ENCODE data around the gene TAS1R1.

DNA sequence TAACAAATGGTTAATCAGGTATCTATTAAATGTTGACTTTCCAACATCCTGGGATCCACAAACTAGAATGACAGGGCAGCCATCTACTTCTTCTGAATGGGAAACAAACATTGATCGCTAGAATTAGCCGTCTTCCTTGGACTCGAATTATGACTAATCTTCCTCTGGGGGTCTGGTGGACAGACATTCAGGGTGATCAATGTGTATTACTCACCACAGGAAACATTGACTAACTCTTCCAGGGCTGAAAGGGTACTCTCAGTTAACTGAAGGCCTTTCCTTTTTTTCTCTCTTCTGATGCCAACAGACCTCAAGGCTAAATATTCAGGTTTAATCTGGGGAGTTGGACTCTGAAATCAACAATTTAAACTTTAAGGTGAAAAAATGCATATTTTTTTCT, 10.3 kb upstream of the TAS1R1 start:
- TF ChIP-seq, protein P1, sequence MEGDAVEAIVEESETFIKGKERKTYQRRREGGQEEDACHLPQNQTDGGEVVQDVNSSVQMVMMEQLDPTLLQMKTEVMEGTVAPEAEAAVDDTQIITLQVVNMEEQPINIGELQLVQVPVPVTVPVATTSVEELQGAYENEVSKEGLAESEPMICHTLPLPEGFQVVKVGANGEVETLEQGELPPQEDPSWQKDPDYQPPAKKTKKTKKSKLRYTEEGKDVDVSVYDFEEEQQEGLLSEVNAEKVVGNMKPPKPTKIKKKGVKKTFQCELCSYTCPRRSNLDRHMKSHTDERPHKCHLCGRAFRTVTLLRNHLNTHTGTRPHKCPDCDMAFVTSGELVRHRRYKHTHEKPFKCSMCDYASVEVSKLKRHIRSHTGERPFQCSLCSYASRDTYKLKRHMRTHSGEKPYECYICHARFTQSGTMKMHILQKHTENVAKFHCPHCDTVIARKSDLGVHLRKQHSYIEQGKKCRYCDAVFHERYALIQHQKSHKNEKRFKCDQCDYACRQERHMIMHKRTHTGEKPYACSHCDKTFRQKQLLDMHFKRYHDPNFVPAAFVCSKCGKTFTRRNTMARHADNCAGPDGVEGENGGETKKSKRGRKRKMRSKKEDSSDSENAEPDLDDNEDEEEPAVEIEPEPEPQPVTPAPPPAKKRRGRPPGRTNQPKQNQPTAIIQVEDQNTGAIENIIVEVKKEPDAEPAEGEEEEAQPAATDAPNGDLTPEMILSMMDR (IDR thresholded peaks at IDR 0.05; ENCODE audit: insufficient read depth, low read length, poor library complexity, severe bottlenecking): no peak
- no peak for TF ChIP-seq EZH2phosphoT487 (conservative IDR thresholded peaks at IDR 0.05; ENCODE audit: low read length)
